ENCODE measurements around the gene NTN4. TPM values are rescaled to one million over a fixed set of nuclear protein-coding genes. Genes with fewer than 3 reads are reported as not detected.
"Not testable (repeated sequence)": the region's sequence is repeated elsewhere in the genome, so short reads cannot be mapped to it uniquely, and the experiment has no call there.

NTN4 gene
- total RNA-seq, 6 experiments from 2014 or later, result 51.3 to 117 (median 101) TPM

- TF ChIP-seq CTCF (IDR thresholded peaks at IDR 0.05), result no peak
- Mint-ChIP-seq H3K4me3 (no peak overlapping the region), H3K36me3 (ENCODE audit: low read depth) (peaks cover 40% of the 10 kb centered on the region), H3K27me3 (ENCODE audit: insufficient read depth) (no peaks in the 10 kb centered on the region; the same call in 1 of the 2 replicates), H3K9me3 (0 out of 2 replicates have a peak, but pooled peaks cover 5% of the 10 kb centered on the region), H3K4me1 (ENCODE audit: low read depth) (peaks cover 4% of the 10 kb centered on the region; the same call in 1 of the 2 replicates), H3K27ac (no peak overlapping the region)
- DNase-seq, result no peak
These were observed 111.9 kb downstream of the NTN4 start for GRCh38 chr12:95678684-95679083.

GRCh38 chr12:95677782-95678181, 112.8 kb downstream of the NTN4 start:
- DNase-seq; H3K27me3 Mint-ChIP-seq (ENCODE audit: insufficient read depth); H3K4me1 Mint-ChIP-seq (ENCODE audit: low read depth); H3K9me3 Mint-ChIP-seq; H3K27ac Mint-ChIP-seq; H3K4me3 Mint-ChIP-seq: not testable (repeated sequence)
- H3K36me3 Mint-ChIP-seq (ENCODE audit: low read depth), result peaks cover 45% of the 10 kb centered on the region

- peaks cover 39% of the 10 kb centered on the region for H3K36me3 Mint-ChIP-seq (ENCODE audit: low read depth)
- TF ChIP-seq CTCF (IDR thresholded peaks at IDR 0.05), result no peak
- H3K4me1 Mint-ChIP-seq (ENCODE audit: low read depth), result no peaks in the 10 kb centered on the region
- DNase-seq, result no peak
- peaks cover 6% of the 10 kb centered on the region for H3K27me3 Mint-ChIP-seq (ENCODE audit: insufficient read depth)
- H3K27ac Mint-ChIP-seq, result no peak overlapping the region
- H3K4me3 Mint-ChIP-seq, result no peak overlapping the region
- 0 out of 2 replicates have a peak, but pooled peaks cover 5% of the 10 kb centered on the region for H3K9me3 Mint-ChIP-seq
These were observed 115.9 kb downstream of the NTN4 start for GRCh38 chr12:95674631-95675030.

- TF ChIP-seq CTCF (IDR thresholded peaks at IDR 0.05), result no peak
- H3K27me3 Mint-ChIP-seq (ENCODE audit: insufficient read depth), result peaks cover 6% of the 10 kb centered on the region
- DNase-seq, result no peak
- H3K9me3 Mint-ChIP-seq, result 0 out of 2 replicates have a peak, but pooled peaks cover 5% of the 10 kb centered on the region
- peaks cover 35% of the 10 kb centered on the region for H3K36me3 Mint-ChIP-seq (ENCODE audit: low read depth)
- no peak overlapping the region for H3K27ac Mint-ChIP-seq
- no peaks in the 10 kb centered on the region for H3K4me1 Mint-ChIP-seq (ENCODE audit: low read depth)
- no peak overlapping the region for H3K4me3 Mint-ChIP-seq
These were observed 116.4 kb downstream of the NTN4 start for GRCh38 chr12:95674163-95674562.

- Mint-ChIP-seq H3K9me3 (0 out of 2 replicates have a peak, but pooled peaks cover 5% of the 10 kb centered on the region), H3K4me3 (no peak overlapping the region), H3K4me1 (ENCODE audit: low read depth) (no peaks in the 10 kb centered on the region), H3K27me3 (ENCODE audit: insufficient read depth) (peaks cover 6% of the 10 kb centered on the region), H3K27ac (no peak overlapping the region), H3K36me3 (ENCODE audit: low read depth) (peaks cover 34% of the 10 kb centered on the region)
- no peak for TF ChIP-seq CTCF (IDR thresholded peaks at IDR 0.05)
- DNase-seq, result no peak
These were observed 117.0 kb downstream of the NTN4 start for GRCh38 chr12:95673576-95673975.

GRCh38 chr12:95672166-95672565, 118.4 kb downstream of the NTN4 start:
- DNase-seq, result no peak
- H3K27ac Mint-ChIP-seq, result no peak overlapping the region; the same call in 1 of the 2 replicates
- no peaks in the 10 kb centered on the region for H3K9me3 Mint-ChIP-seq
- no peak overlapping the region for H3K4me3 Mint-ChIP-seq
- peaks cover 23% of the 10 kb centered on the region for H3K36me3 Mint-ChIP-seq (ENCODE audit: low read depth)
- no peak for TF ChIP-seq CTCF (IDR thresholded peaks at IDR 0.05)
- H3K4me1 Mint-ChIP-seq (ENCODE audit: low read depth), result no peaks in the 10 kb centered on the region
- H3K27me3 Mint-ChIP-seq (ENCODE audit: insufficient read depth), result peaks cover 6% of the 10 kb centered on the region
